ENCODE measurements around the gene IMMP2L.

The IMMP2L gene

GRCh38 chr7:110890101-110890500 is 672.2 kb downstream of the IMMP2L start:
- DNase-seq, result no peak

DNA sequence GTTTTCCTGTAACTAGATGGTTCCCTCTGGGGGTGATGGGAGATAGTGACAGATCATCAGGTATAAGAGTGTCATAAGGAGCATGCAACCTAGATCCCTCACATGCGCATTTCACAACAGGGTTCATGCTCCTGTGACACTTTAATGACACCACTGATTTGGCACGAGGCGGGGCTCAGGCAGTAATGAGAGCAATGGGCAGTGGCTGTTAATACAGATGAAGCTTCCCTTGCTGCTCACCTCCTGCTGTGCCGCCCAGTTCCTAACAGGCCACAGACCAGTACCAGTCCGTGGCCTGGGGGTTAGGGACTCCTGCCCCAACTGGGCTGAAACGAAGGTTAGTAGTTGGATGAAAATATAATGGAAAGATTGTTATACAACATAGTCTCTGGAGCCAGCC is 673.0 kb downstream of the IMMP2L start:
- DNase-seq, result no peak

DNA sequence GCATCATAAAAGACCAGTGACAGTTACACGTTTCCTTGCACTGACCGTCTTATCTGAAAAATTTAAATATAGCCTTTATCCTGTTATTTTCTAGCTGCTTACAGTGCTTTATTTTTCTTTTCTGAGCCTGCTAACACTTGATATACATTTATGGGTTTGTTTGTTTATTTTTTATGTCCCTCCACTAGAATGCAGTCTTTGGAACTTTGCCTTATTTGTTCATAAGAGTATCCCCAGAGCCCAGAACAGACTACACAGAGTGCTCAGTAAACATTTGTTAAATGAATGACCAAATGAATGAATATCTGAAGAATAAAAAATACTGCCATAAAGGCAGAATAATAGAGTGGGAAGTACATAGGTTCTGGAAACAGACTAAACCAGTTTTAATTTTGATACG is 673.7 kb downstream of the IMMP2L start:
- no peak for DNase-seq

DNA sequence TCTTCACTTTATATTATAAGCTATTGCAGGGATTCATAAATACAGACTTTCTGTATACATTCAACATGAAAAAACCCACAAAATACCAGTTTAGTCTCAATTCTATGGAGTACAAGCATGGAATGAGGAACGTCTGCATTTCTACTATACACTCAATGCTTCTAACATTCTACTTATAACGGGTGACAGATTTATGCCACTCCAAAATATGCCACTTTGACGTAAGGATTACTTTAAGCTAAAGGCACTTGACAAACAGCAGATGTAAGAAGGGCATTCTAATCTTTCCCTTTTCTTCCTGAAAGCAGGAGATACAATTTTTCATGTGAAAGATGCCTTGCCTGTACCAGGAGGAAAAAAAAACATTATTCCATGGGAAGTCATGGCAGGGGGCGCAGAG is 676.8 kb downstream of the IMMP2L start:
- DNase-seq, result no peak

DNA sequence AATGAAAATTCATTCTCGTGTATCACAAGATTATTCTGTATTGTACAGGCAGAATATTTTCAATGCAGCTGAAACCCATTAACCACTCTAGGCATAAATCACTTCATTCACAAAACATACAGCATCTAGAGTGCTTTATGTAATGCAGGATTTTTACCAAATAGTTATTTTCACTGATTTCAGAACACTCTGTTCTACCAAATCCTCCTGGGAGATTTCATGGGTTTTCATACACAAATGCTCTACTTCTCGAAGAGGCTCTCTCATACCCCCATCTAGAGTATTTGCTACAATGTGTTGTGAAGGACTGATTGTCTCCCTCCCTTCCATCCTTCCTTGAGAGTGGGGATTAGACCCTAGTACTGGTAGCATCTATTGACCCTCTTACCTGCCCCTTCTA is 680.6 kb downstream of the IMMP2L start:
- no peak for DNase-seq

DNA sequence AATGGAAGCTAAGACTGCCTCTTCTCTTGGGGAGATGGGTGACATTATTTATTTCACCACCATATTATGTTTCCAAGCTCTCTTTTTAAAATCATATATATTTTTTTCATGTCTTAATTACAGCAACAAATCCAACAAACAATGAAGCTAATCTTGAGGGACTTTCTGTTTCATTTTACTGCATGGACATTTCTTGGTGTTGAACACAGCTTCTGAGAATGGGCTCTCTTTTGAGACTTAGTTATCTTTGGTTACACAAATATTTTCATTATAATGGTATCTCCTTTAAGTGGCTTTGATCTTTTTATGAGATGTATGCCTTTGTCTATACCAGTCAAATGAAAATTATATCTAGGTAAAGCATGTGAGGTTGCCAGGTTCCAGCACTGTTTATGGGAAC is 681.3 kb downstream of the IMMP2L start:
- no peak for DNase-seq

DNA sequence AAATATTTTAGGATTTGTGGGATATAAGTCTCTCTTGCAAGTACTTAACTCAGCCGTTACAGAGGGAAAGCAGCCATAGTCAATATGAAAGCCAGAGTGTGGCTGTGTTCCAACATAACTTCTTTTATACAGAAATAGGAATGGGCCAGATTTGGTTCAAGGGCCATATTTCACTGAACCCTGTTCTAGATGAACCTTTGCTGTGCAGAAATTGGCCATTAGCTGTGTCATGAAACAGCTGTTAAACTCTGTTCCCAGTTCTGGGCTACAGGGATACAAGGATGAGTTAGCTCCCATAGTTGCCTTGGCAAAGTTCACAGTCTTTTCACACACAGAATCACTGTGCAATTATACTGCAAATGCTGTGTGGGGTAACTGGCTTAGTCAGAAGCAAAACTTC is 685.3 kb downstream of the IMMP2L start:
- DNase-seq, result no peak

DNA sequence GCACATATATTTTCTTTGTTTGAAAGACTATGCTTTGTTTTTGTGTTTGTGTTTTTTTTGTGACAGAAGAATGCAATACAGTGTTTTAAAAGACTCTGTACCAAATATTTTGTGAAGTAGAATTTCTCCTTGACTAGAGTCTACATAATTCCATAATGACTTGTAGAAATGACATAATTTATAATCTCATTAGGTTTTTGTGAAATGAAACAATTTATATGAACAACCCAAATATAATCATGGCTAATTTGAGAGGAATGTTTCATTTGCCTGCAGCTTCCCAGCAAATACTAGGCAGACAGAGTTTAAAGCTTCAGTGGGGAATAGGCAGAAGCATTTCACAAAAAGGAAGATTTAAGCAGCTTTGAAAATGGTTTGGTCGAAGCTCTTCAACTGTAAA is 686.9 kb downstream of the IMMP2L start:
- DNase-seq, result no peak

DNA sequence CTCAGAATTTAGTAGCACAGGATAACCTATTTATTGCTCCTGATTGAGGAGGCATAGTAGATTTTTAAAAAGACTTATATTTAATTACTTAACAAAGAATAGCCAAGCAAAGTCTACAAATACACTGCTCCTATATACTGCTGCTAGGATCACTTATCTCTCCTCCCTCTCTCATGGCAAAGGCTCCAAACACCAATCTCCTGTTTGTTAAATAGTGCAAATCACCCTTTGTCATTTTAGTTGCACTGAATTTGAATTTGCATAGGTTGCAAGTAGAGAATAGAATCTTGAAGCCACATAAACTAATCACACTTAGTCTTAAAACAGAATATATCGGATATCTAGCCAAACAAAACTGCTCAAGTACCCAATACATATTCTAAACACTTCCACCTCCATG is 690.4 kb downstream of the IMMP2L start:
- no peak for DNase-seq

DNA sequence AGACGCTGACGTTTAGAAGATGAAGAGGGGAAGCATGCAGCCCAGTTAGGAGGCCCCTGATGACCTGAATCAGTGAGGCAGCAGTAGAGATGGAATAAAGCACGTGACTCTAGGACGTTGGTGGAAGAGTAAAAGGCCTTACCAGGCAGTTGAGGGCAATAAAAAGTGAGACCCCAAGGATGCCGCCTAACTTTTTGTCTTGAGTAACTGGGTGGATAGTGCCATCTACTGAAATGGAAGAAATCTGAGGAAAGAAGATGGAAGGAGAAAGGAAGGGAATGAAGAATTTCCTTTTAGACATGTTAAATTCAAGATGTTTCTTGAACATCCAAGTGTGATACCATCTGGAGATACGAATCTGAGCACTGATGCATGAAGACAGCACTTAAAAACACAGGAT is 691.4 kb downstream of the IMMP2L start:
- DNase-seq, result no peak

- no peak for DNase-seq
Observed at GRCh38 chr7:110868458-110868857, 693.8 kb downstream of the IMMP2L start.

DNA sequence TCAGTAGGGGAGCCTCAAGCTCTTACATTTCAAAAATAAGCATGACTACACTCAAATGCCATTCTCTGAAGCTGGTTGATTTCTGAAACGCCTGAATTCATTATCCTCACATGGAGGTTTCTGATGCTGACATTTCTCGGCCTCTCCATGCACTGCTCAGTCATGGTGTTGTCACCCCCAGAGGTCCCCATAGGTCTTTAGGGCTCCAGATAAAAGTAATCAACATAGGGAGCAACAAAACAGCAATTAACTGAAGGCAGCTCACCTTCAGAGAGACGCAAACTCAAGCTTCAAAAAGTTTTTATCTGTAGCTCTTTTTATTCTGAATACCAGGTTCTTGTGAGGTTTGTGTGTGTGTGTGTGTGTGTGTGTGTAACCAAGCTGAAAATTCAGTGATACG is 694.5 kb downstream of the IMMP2L start:
- no peak for DNase-seq

GRCh38 chr7:110863258-110863657 is 699.0 kb downstream of the IMMP2L start:
- no peak for DNase-seq

DNA sequence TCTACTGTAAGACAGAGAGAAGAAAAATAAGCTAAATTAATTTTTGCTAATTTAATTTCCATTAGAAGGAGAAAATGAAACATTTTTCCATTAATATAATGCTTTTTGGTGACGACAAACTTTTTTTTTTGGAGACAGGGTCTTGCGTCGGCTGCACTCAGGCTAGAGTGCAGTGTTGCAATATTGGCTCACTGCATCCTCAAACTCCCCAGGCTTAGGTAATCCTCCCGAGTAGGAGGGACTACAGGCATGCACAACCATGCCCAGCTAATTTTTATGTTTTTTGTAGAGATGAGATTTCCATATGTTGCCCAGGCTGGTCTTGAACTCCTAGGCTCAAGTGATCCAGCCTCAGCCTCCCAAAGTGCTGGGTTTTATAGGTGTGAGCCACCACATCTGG is 701.1 kb downstream of the IMMP2L start:
- no peak for DNase-seq

DNA sequence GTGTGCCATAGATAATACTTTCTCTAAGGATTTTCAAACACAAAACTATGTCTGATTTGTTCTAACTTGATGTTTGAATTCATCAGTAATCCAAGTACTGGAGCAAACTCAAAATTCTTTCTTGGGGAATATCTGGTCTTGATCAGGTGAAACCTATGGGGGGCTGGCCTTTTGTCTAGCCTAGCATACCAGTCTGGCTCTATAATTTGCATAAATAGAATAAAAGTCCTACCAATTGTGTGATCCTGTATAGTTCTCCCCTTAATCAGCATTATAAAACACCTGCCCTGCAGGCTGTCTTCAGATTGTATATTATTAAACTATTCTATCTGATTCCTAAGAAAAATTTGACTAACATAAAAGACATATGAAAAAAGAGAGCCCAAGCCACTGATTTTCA is 705.2 kb downstream of the IMMP2L start:
- DNase-seq, result no peak

GRCh38 chr7:110856704-110857103 is 705.6 kb downstream of the IMMP2L start:
- no peak for DNase-seq

DNA sequence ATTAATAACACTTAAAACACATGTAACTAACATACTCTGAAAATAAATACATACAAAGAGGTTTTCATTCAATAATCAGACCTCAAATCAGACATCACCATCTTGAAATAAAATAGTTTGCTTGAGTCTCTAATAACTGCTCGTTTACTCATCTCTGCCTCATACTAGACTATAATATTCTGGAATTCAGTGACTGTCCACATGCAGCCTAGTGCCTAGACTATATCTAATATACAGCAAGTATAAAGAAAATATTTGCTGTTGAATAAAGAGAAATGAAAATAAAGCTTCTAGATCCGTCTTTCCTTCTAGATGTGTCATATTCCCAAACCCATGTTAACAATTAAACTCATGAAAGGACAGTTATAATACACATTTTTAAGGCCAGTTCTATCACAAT is 707.6 kb downstream of the IMMP2L start:
- no peak for DNase-seq

GRCh38 chr7:110854166-110854565 is 708.1 kb downstream of the IMMP2L start:
- no peak for DNase-seq

DNA sequence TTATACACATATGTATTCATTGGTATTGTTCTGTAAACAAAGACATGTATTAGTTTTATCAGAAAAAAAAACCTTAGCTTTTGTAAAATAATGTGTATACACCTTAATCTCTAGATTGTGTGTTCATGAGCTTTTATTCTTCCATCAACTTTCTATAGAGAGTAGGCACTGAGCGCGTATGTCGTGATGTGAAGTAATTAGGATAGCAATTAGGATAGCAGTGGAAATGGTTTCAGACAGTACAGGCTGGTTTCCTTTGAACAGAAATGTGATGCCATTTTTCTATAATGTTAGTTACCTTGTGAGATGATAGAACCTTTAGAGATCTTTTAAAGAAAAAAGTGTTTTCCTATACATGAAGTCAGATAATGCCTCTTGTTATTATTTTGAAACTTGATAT is 709.0 kb downstream of the IMMP2L start:
- DNase-seq, result no peak

DNA sequence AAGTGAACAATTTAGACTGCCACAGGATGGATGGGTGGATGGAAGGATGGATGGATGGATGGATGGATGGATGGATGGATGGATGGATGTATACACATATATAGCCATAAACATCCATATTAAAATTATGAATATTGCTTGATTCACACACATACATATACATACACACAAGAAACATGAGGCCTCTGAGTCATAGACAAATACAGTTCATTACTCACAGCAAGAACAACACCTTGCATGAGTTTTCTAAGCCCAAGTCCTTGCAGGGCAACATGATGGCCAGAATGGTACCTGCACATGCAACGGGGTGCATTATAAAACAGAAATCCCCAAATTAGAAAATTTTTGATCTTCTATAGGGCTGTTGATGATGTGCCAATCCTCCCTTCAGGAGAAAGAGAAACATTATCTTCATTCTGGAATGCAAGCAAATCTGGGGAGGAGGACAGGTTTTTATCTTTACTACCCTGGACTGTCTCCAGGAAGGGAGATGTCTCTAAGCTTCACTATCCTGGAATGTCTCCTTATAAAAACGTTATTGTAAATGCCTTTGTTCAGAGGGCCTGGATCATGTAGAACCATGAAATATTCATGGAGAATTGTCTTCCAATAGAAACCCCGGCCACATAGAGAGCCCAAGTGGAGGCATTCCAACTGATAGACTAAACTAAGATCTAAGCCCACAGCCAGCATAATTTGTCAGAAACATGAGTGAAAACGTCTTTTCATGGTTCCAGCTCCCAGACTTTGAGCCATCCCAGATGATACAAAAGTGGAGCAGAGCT is 709.9 kb downstream of the IMMP2L start:
- DNase-seq, result no peak

GRCh38 chr7:110850224-110850623 is 712.1 kb downstream of the IMMP2L start:
- DNase-seq, result no peak

DNA sequence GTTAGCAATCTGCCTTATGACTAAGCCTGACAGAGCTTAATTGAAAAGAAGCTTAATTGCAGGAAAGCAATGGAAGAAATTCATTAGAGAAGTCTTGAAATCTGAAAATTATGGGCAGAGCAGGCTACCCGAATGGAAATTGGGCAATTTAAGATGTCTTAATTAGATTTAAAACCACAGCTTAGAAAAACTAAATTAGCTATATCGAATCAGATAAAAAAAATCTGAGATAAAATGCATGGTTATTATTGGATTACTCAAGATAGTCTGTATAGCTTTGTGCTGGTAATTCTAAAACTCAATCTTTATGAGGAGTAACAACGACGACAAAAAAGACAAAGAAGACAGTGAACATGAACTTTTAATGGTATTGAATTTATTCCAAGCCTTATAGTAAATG is 719.5 kb downstream of the IMMP2L start:
- DNase-seq, result no peak

- no peak for DNase-seq
Observed at GRCh38 chr7:110841840-110842545, 720.3 kb downstream of the IMMP2L start.

DNA sequence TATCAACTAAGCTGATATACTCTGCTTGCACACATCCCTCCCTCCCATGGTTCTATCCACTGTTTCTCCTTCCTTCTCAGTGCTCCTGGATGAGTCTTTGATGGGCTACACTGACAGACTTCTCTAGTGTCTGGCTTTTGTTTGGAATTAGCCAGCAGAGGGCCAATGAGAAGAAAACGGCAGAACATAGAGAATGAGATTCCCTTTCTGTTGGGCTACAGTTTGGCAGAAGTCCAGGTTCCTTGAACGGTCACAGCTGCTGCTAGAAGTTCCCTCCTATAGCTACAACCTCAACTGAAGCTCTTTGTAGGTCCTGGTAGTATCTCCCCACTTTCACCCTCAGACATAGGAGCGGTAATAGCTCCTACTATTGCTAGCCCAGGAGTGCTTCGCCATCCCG is 722.4 kb downstream of the IMMP2L start:
- DNase-seq, result no peak

- no peak for DNase-seq
Observed at GRCh38 chr7:110835849-110836248, 726.4 kb downstream of the IMMP2L start.

All from CD4-positive, alpha-beta T cell treated with Interleukin-21 for 1 hour (primary cell).